Inferior parietal cortex (tissue), 1 donor: ENCODE data around the gene SNRPB2.

ENCODE experiments used
- DNase-seq: peaks from one replicate; pipeline ENCODE4 v3.0.0-alpha.2; 2016; ENCODE audit errors: extremely low spot score

Gene SNRPB2

GRCh38 chr20:16732506-16733152 is 2.8 kb downstream of the SNRPB2 start:
- no peak for DNase-seq

- DNase-seq: no peak
Observed at GRCh38 chr20:16740365-16741072, 10.7 kb downstream of the SNRPB2 start.

- DNase-seq: no peak
Observed at GRCh38 chr20:16744178-16744807, 14.5 kb downstream of the SNRPB2 start.

- no peak for DNase-seq
Observed at GRCh38 chr20:16745204-16745603, 15.4 kb downstream of the SNRPB2 start.

- no peak for DNase-seq
Observed at GRCh38 chr20:16747291-16747811, 17.5 kb downstream of the SNRPB2 start.

- no peak for DNase-seq
Observed at GRCh38 chr20:16748308-16748900, 18.6 kb downstream of the SNRPB2 start, which contains the start of gene OTOR. OTOR (plus strand) TSS chr20:16748358; CDS start chr20:16748402, 44 bp downstream.

- no peak for DNase-seq
Observed at GRCh38 chr20:16749573-16749972, 19.7 kb downstream of the SNRPB2 start.

- DNase-seq: no peak
Observed at GRCh38 chr20:16752082-16752481, 22.3 kb downstream of the SNRPB2 start.

- no peak for DNase-seq
Observed at GRCh38 chr20:16752901-16753300, 23.1 kb downstream of the SNRPB2 start.

GRCh38 chr20:16758454-16759180 is 28.8 kb downstream of the SNRPB2 start:
- no peak for DNase-seq

- DNase-seq: no peak
Observed at GRCh38 chr20:16759181-16759563, 29.3 kb downstream of the SNRPB2 start.

- no peak for DNase-seq
Observed at GRCh38 chr20:16760431-16761304, 30.8 kb downstream of the SNRPB2 start.

- DNase-seq: peak; percentile 85
Observed at GRCh38 chr20:16761305-16761829, 31.5 kb downstream of the SNRPB2 start.

- no peak for DNase-seq
Observed at GRCh38 chr20:16764560-16764959, 34.7 kb downstream of the SNRPB2 start.

GRCh38 chr20:16771213-16771612 is 41.4 kb downstream of the SNRPB2 start:
- DNase-seq: no peak

GRCh38 chr20:16775961-16776360 is 46.1 kb downstream of the SNRPB2 start:
- DNase-seq: no peak

- DNase-seq: no peak
Observed at GRCh38 chr20:16777126-16777525, 47.3 kb downstream of the SNRPB2 start.

- DNase-seq: no peak
Observed at GRCh38 chr20:16778159-16778558, 48.3 kb downstream of the SNRPB2 start.

GRCh38 chr20:16781496-16781895 is 51.7 kb downstream of the SNRPB2 start:
- no peak for DNase-seq

- DNase-seq: no peak
Observed at GRCh38 chr20:16785226-16785625, 55.4 kb downstream of the SNRPB2 start.
